ENCODE results near the gene PSIP1.
"Not testable (repeated sequence)": the region's sequence is repeated elsewhere in the genome, so short reads cannot be mapped to it uniquely, and the experiment has no call there.

Gene PSIP1
- total RNA-seq: 183 reads per million, percentile 91 among the genes with 10 or more reads in this experiment

DNA sequence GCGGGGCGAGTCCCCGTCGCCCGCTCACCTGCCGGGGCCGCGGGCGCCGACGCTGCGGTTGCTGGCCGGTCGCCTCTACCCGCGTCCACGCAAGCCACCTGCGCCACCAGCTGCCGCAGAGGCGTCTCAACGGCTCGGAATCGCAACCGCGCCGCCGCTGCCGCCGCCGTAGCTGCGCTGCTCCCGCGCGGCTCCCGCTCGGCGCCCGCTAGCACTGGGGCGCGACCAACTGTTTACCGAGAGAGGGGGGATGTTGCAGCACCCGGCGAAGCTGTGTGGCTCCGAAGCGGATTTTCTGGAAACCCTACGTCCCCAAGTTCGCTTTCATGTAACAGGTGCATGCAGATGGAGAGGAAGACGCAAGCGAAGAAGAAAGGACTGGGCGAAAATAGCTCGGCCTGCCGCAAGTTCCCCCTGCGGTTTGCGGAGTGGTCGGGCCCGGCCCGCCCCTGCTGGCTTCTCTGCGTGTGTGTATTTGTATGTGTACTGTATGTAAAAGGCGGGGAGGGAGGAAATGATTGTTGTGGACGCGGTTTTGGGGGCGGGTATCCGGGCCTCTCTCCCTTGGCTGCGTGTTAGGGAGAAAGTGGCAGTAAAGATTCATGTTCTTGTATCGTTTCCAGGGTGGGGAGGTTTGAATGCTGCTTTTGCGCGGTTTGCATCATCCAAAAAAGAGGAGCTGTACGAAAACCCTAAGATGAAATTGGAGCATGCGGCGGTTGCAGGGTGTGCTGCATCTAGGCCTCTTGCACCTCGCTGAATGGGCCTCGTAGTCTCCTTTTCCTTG lies at the start of gene PSIP1:
Gene PSIP1, minus strand, starts transcription at position 182 of the 787 bp plus-strand sequence. CDS start 782 bp downstream, outside the sequence.
- peak; percentile 78 for DNase-seq

GRCh38 chr9:15553528-15553898 lies 42.7 kb upstream of the PSIP1 start:
- no peak for DNase-seq

- peak; percentile 76 for DNase-seq
Measured at GRCh38 chr9:15552636-15553527, 42.1 kb upstream of the PSIP1 start, which contains the start of gene CCDC171. TSS of gene CCDC171 (plus strand) at chr9:15553043. CDS start at chr9:15564089, 11,046 bp downstream.

DNA sequence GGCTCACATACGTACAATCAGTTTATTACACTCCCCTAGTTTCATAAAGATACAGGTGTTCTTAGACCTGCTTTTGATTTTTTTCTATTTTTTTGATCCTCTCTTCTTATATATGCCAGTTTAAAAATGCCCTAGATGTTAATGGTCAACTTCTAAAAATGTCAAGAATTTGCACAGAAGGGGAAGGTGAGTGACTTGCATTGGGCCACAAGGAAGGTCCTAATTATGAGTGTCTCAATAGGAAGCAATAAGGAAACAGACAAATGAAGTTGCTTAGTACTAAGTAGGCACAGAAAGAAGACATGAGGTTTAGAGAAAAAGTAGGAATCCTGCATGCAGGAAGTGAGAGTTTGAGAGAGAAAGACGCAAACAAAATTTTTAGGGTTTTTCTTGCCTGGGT lies 38.8 kb upstream of the PSIP1 start:
- no peak for DNase-seq

GRCh38 chr9:15543047-15543813 lies 32.5 kb upstream of the PSIP1 start:
- DNase-seq: no peak

- DNase-seq: no peak
Measured at GRCh38 chr9:15542624-15543023, 31.9 kb upstream of the PSIP1 start.

DNA sequence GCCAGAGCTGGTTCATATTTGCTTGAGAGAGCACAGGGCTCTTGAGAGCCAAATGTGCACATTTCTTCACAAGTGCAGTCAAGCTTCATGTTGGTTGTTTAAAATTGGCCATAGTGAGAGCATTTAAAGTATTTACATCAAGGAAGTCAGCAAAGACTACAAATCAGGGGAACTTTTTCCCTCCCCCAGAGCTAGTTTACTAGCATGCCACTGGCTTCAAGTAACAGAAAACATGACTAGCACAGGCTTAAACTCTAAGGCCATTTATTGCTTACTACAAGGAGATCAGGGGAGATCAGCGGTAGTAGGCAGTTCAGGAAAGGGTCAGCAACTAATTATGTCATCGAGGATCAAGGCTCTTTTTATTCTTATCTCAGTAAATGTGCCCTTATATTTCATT lies 31.1 kb upstream of the PSIP1 start:
- DNase-seq: no peak

GRCh38 chr9:15531380-15531779 lies 20.6 kb upstream of the PSIP1 start:
- DNase-seq: no peak

- no peak for DNase-seq
Measured at GRCh38 chr9:15529566-15530324, 19.0 kb upstream of the PSIP1 start.

DNA sequence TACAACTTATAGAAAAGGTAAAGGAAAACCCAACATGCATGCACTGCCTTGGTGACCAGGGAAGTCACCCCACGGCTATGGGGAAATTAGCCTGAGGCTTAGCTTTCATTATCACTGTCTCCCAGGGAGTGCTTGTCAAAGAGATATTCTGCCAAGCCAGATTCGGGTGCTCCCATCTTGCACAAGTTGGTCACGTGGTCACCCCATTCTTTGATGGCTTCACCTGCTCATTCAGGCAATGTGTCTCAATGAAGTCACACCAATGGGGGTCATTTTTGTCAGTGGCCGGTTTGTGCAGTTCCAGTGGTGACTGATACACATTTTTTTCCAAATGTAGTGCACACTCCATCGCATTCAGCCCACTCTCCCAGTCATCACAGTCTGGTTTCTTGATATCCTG lies 16.3 kb upstream of the PSIP1 start:
- not testable (repeated sequence) for DNase-seq

GRCh38 chr9:15525958-15526357 lies 15.2 kb upstream of the PSIP1 start:
- no peak for DNase-seq

DNA sequence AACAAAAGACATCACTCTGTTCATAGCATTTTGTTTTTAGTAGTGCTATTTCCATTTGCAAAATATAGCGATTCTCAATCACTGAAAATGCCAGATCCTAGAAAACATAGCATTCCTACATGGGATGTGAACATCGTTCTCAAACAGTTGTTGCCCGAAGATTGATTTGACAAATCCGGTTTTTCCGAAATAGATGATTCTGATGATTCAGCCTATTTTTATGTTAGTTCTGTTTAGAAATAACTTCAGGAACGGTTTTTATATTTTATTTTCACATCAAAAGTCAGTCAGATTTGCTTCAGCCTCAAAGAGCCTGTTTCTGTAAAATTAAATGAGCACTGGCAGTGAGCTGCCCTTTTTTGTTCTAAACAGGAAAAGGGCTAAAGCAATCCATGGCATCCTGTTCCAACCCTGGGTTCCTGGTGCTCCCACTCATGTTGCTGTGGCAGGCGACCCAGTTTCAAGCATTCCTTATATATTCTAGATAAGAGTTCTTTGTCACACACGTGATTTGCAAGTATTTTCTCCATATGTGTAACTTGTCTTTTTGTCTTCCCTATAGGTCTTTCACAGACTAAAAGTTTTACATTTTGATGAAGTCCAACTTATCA lies 14.2 kb upstream of the PSIP1 start:
- no peak for DNase-seq

DNA sequence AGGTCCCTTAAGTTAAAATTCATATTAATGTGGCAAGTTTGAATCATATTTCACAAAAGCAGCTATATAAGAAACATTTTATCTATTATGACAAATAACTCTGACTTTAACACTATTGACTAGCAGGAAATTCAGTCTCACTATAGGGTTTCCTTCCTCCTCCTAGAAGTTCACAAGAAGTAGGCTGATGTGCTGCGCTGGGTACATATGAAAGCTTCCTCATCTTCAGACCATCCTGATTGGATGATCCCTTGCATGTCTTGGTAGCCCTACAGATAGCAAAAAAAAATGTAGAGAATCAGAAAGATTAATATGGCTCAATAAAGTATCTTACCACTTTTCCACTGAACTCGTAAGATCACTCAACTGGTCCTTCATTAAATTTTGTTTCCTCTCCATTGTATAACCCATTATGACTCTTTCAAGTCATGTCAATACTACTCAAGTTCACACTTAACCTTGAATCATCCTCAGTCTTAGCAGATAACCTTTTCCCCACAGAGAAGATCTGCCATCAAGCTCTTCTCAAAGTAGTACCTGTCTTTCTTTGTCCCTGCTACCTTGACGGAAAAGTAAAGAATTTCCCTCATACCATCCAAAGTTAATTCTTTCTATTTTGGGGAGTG lies 11.5 kb upstream of the PSIP1 start:
- no peak for DNase-seq

DNA sequence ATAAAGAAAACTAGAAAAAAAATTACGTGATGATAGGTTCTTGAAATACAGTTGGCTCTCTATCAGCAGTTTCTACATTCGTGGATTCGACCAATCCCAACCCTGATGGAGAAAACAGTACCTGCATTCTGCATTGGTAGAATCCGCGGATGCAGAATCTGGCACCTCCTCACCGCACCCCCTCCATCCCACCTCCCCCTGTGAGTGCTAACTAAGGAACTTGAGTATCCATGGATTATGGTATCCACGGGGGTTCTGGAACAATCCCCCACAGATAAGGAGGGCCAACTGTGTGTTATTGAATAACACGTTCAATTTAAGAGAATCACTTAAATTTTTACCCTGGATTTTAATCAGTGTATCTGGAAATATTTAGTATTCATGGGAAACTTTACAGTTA lies 10.5 kb upstream of the PSIP1 start:
- no peak for DNase-seq

DNA sequence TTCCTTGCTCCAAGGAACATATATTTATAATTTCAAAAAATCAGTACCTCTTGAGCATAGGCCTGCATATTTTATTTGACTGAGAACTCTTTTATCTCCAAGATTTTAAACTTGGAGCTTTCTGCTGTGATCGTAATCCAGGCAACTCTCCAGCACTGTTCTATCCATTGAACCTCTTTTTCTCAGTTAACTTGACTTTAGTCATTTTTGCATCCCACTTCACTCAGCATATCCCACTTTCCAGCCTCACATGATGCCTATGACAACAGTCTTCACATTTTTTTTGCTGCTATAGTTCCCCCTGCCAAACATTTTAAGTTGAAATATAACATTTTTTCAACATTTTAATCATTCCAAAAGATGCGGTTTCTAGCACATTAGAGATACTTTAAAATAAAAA lies 9.1 kb upstream of the PSIP1 start:
- no peak for DNase-seq

DNA sequence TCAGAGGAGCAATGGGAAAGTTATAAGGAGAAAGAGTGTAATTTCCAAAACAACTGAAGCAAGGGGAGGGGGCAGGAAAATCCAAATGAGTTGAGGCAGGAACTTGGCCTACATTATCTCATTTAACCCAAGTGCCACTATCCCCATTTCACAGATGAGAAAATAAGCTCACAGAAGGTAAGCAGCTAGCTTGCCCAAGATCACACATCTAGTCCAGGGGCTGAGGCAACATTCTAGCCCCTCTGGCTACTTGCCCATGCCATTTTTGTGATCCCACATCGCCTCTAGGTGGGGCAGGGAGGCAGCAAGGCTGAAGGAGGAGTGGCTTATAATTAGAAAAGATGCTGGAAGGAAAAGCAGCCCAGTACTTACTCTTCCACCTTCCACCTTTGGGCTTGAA lies 2.6 kb upstream of the PSIP1 start:
- DNase-seq: no peak

GRCh38 chr9:15512889-15513288 lies 2.1 kb upstream of the PSIP1 start:
- DNase-seq: no peak

GRCh38 chr9:15512204-15512603 lies 1.4 kb upstream of the PSIP1 start:
- no peak for DNase-seq

DNA sequence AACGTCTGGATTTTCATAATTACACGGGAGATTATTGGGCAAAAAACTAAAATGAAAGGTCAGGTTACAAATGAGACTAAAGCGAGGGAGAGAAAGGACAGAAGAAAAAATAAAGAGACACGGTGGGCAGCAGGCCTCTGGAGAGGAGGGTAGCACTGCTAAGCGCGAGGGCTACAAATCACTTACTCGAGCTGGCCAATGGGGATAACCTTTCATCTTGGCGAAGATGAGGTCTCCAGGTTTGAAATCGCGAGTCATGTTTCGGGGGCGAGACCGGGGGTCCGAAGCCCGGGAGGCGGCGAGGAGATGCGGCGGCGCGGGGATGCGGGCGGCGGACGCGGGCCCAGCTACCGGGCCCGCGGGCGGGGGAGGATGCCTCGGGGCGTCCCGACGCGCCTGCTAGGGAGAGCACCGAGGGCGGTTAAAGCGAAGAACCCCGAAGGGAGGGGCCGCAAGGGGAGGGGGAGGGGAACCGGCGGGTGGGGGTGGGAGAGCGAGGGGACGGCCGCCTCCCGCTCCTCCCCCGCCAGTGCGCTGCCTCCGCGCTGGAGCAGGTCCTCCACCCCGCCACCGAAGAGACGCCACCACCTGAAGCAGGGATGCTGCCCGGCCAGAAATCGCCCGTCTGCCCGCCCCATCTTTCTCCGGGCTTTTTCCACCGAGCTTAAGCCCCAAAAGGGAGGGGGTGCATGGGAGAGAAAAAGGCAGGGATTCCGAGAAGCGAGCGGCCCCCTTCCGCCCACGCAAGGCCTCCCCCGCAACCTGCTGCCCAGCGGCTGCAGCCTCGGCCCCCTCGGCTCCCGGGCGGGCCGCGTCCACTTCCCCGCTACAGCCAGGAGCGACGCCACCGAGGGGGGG lies 610 bp downstream of the PSIP1 start:
- peak; percentile 51 for DNase-seq

- DNase-seq: no peak
Measured at GRCh38 chr9:15505921-15506320, 4.8 kb downstream of the PSIP1 start.

Measured in effector CD4-positive, alpha-beta T cell (primary cell).